ENCODE results near the gene SLC25A21. TPM values are rescaled to one million over a fixed set of nuclear protein-coding genes. Genes with fewer than 3 reads are reported as not detected.

Gene SLC25A21
- total RNA-seq, 1 experiment from 2014 or later: 1.4 TPM

DNA sequence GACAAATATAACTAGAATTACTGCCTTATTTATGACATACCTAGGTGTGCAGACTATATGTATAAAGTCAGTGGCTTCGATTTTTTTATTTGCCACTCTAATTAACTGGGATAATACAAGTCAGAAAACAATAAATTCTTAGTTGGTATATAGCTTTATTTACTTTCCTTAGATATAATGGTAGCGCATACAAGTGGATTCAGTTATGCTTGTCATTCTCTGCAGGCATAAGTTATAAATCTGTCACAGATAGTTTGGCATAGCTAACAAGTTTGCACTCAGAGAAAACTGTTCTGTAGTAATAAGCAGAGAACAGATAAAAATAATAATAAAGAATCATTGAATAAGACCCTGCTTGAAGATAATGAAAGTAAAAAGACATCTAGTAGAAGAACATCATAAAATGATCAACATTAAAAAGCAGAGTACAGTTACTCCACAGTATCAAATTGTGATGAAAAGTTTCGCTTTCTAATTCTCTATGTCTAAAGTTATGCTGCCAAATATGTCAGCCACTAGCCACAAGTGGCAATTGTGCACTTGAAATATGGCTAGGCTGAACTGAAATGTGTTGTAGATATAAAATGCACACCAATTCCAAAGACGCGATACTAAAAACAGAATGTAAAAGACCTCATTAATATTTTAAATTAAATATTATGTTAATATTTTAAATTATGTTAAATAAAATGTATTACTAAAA, 224.1 kb downstream of the SLC25A21 start:
- no peak for TF ChIP-seq CTCF (IDR thresholded peaks at IDR 0.05; ENCODE audit: unreplicated experiment)
- Mint-ChIP-seq H3K27me3 (ENCODE audit: insufficient read depth, unreplicated experiment) (no peaks in the 10 kb centered on the region), H3K9me3 (ENCODE audit: unreplicated experiment) (no peaks in the 10 kb centered on the region), H3K4me3 (ENCODE audit: unreplicated experiment) (no peak overlapping the region), H3K4me1 (ENCODE audit: insufficient read depth, unreplicated experiment) (peaks cover 25% of the 10 kb centered on the region), H3K36me3 (ENCODE audit: insufficient read depth, unreplicated experiment) (no peaks in the 10 kb centered on the region), H3K27ac (ENCODE audit: low read depth, unreplicated experiment) (no peak overlapping the region)
- intact Hi-C loops (cut with micrococcal nuclease): no loop called here
- BruUV-seq (replicated peaks): no TSS peak
- CTCF ChIA-PET: interaction anchor here (0.6 to 2.3 kb wide), 6 partner anchors 11 to 300 kb away, joined by 3 to 10 read pairs (median 3); no protein-coding TSS in a partner anchor
- DNase-seq (ENCODE audit: unreplicated experiment): no peak
- POLR2A ChIA-PET: interaction anchor here (0.7 kb wide), 1 partner anchor 23 kb away, joined by 4 read pairs; no protein-coding TSS in a partner anchor

DNA sequence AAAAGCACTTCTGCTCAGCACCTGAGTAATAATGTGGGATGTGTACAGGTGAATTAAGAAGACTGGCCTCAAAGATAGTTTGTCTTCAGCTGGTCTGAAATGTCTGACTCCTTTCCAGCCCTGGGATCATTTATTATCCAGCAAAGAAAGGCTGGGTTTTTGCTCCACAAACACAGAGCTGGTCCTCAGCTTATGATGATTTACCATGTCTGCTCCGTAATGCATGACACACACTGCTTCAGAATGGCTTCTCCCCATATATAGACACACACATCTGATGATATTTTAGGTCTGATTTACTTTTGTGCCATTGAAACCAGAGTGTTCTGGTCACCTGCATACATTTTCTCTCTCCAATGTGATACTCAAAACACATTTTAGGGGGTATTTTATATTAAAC, 225.0 kb downstream of the SLC25A21 start:
- no peak for DNase-seq (ENCODE audit: unreplicated experiment)
- BruUV-seq (replicated peaks): no TSS peak
- intact Hi-C loops (cut with micrococcal nuclease): no loop called here
- H3K27me3 Mint-ChIP-seq (ENCODE audit: insufficient read depth, unreplicated experiment): no peaks in the 10 kb centered on the region
- no peak overlapping the region for H3K4me3 Mint-ChIP-seq (ENCODE audit: unreplicated experiment)
- ChIA-PET POLR2A (interaction anchor here (0.6 kb wide), 1 partner anchor 140 kb away, joined by 3 read pairs; no protein-coding TSS in a partner anchor), CTCF (interaction anchor here (1.0 to 2.3 kb wide), 3 partner anchors 11 to 299 kb away, joined by 3 to 10 read pairs (median 3); no protein-coding TSS in a partner anchor)
- no peak for TF ChIP-seq CTCF (IDR thresholded peaks at IDR 0.05; ENCODE audit: unreplicated experiment)
- no peak overlapping the region for H3K27ac Mint-ChIP-seq (ENCODE audit: low read depth, unreplicated experiment)
- no peaks in the 10 kb centered on the region for H3K36me3 Mint-ChIP-seq (ENCODE audit: insufficient read depth, unreplicated experiment)
- no peaks in the 10 kb centered on the region for H3K9me3 Mint-ChIP-seq (ENCODE audit: unreplicated experiment)
- H3K4me1 Mint-ChIP-seq (ENCODE audit: insufficient read depth, unreplicated experiment): peaks cover 21% of the 10 kb centered on the region

DNA sequence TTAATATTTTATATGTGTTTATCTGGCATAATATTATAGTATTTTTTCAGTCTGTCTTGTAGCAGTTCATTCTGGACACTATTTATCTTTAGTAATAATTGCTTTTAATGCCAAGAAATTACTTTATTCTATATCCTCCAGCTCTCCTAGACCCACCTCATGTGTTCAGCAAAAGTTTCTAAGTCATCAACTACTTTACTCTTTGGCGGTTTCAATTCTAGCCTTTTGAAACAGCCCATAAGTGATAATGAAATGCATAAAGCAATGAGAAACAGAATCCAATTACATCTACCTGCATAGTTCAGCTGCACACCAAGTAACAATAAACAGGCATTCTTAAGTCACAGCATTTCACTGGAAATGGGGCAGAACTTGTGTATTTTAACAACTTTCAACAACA, 225.5 kb downstream of the SLC25A21 start:
- DNase-seq (ENCODE audit: unreplicated experiment): no peak
- no peaks in the 10 kb centered on the region for H3K27me3 Mint-ChIP-seq (ENCODE audit: insufficient read depth, unreplicated experiment)
- no TSS peak for BruUV-seq (replicated peaks)
- CTCF ChIA-PET: interaction anchor here (0.6 to 2.3 kb wide), 2 partner anchors 259 to 299 kb away, joined by 3 to 10 read pairs; no protein-coding TSS in a partner anchor
- H3K9me3 Mint-ChIP-seq (ENCODE audit: unreplicated experiment): no peaks in the 10 kb centered on the region
- intact Hi-C loops (cut with micrococcal nuclease): no loop called here
- peaks cover 24% of the 10 kb centered on the region for H3K4me1 Mint-ChIP-seq (ENCODE audit: insufficient read depth, unreplicated experiment)
- H3K36me3 Mint-ChIP-seq (ENCODE audit: insufficient read depth, unreplicated experiment): no peaks in the 10 kb centered on the region
- no peak overlapping the region for H3K27ac Mint-ChIP-seq (ENCODE audit: low read depth, unreplicated experiment)
- POLR2A ChIA-PET: interaction anchor here (1.7 kb wide), 1 partner anchor 170 kb away, joined by 7 read pairs; no protein-coding TSS in a partner anchor
- no peak for TF ChIP-seq CTCF (IDR thresholded peaks at IDR 0.05; ENCODE audit: unreplicated experiment)
- no peak overlapping the region for H3K4me3 Mint-ChIP-seq (ENCODE audit: unreplicated experiment)

DNA sequence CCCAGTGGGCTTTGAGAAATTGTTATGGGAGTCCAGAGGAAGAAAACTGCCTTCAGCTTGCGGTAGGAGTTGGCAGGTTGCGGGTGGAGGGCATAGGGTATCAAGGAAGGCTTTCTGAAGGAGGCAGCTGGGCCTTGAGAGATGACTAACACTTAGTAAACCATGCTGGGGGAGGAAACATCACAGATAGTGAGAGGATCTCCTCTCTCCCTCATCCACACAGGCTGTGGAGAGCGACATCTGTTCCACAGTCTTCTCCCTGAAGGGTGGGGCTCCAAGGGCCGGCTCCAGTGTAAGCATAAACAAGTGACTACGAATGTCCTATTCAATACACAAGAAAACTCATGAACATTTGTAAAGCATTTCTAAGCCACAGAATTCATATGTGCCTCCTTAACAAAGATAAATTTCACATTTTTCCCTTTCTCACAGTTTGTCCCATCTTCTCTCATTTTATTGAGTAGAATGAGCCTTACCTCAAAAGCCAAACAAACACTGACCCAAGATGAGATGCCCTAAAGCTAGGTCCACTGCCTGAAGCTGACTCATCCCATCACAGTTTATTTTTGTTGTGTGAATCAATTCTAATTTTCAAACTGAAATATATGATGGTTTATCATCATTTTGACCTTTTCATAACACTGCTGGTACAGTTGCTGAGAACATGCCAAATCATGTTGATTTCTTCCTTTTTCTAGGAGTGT, 227.9 kb downstream of the SLC25A21 start:
- H3K27ac Mint-ChIP-seq (ENCODE audit: low read depth, unreplicated experiment): peak overlapping the region; percentile 96
- ChIA-PET CTCF (interaction anchor here (0.7 to 7.7 kb wide), 10 partner anchors 9 to 390 kb away, joined by 3 to 157 read pairs (median 18); partner anchors contain the start of gene PAX9), POLR2A (interaction anchor here (0.6 to 3.4 kb wide), 4 partner anchors 168 to 296 kb away, joined by 3 to 28 read pairs (median 9); no protein-coding TSS in a partner anchor)
- H3K27me3 Mint-ChIP-seq (ENCODE audit: insufficient read depth, unreplicated experiment): no peaks in the 10 kb centered on the region
- peak overlapping the region; percentile 24 for H3K4me3 Mint-ChIP-seq (ENCODE audit: unreplicated experiment)
- TF ChIP-seq CTCF (IDR thresholded peaks at IDR 0.05; ENCODE audit: unreplicated experiment): no peak
- intact Hi-C loops (cut with micrococcal nuclease): loop anchor here (5.0 kb wide), 1 partner anchor 282 kb away; the partner anchor contains the start of gene PAX9
- no TSS peak for BruUV-seq (replicated peaks)
- peaks cover 24% of the 10 kb centered on the region for H3K4me1 Mint-ChIP-seq (ENCODE audit: insufficient read depth, unreplicated experiment)
- H3K36me3 Mint-ChIP-seq (ENCODE audit: insufficient read depth, unreplicated experiment): no peaks in the 10 kb centered on the region
- H3K9me3 Mint-ChIP-seq (ENCODE audit: unreplicated experiment): no peaks in the 10 kb centered on the region
- DNase-seq (ENCODE audit: unreplicated experiment): peak; percentile 77

Data from MCF 10A (cell line).